Cardiac fibroblast (primary cell): Measurements from ENCODE around the gene NFE2.

Experiments used
- DNase-seq, 2 donors: peaks; one replicate each; pipeline versions ENCODE4 v3.0.0 to v3.0.0-alpha.2; 2010; ENCODE audit warnings: low read depth in 2 of 2
- H3K4me3 ChIP-seq, 2 donors: replicated peaks in 1 of 2; 1 replicate in 1 of 2; 2 replicates in 1 of 2; pipeline ENCODE4 v1.5.1; 2011; ENCODE audit warnings: low read depth in 2 of 2, low read length in 2 of 2, mild to moderate bottlenecking in 2 of 2, moderate library complexity in 1 of 2
- TF ChIP-seq, protein P1 (sequence below): IDR thresholded peaks from one replicate; pipeline ENCODE4 v1.5.1; 2011; ENCODE audit warnings: low read depth, mild to moderate bottlenecking, low read length, inconsistent platforms

Gene NFE2

GRCh38 chr12:54304187-54304810 lies 3.5 kb upstream of the NFE2 start:
- peak; percentile 72 to 75 for DNase-seq
- TF ChIP-seq, protein P1, sequence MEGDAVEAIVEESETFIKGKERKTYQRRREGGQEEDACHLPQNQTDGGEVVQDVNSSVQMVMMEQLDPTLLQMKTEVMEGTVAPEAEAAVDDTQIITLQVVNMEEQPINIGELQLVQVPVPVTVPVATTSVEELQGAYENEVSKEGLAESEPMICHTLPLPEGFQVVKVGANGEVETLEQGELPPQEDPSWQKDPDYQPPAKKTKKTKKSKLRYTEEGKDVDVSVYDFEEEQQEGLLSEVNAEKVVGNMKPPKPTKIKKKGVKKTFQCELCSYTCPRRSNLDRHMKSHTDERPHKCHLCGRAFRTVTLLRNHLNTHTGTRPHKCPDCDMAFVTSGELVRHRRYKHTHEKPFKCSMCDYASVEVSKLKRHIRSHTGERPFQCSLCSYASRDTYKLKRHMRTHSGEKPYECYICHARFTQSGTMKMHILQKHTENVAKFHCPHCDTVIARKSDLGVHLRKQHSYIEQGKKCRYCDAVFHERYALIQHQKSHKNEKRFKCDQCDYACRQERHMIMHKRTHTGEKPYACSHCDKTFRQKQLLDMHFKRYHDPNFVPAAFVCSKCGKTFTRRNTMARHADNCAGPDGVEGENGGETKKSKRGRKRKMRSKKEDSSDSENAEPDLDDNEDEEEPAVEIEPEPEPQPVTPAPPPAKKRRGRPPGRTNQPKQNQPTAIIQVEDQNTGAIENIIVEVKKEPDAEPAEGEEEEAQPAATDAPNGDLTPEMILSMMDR: no peak
- peak overlapping the region in 1 of 2 donors; percentile 5 for H3K4me3 ChIP-seq

GRCh38 chr12:54303640-54304039 lies 2.8 kb upstream of the NFE2 start:
- TF ChIP-seq, protein P1: no peak

DNA sequence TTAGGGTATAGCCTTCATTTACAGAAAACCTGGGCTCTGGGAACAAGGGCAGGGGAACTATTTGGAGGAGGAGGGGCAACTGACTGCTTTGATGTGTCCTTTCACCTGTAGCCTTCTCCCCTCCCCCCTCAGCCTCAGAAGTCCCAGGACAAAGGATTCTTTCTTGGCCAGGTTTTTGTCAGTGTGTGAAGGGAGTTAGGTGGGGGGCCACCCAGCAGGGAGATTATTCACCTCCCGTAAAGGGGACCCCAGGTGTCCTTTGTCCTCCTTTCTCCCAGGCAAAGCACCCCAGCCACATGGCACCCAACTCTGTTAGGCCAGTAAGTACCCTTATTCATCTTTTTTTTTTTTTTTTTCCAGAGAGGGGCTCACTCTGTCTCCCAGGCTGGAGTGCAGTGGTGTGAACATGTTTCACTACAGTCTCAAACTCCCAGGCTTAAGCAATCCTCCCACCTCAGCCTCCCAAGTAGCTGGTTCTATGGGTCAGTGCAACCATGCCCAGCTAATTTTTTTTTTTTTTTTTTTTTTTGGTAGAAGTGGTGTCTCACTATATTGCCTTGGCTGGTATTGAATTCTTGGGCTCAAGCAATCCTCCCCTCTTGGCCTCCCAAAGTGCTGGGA lies 723 bp upstream of the NFE2 start:
- no peak overlapping the region for H3K4me3 ChIP-seq
- no peak for DNase-seq
- TF ChIP-seq, protein P1: no peak

More at GRCh38 chr12:54303640-54304039, 2.8 kb upstream of the NFE2 start:
- no peak overlapping the region for H3K4me3 ChIP-seq
- DNase-seq: no peak

DNA sequence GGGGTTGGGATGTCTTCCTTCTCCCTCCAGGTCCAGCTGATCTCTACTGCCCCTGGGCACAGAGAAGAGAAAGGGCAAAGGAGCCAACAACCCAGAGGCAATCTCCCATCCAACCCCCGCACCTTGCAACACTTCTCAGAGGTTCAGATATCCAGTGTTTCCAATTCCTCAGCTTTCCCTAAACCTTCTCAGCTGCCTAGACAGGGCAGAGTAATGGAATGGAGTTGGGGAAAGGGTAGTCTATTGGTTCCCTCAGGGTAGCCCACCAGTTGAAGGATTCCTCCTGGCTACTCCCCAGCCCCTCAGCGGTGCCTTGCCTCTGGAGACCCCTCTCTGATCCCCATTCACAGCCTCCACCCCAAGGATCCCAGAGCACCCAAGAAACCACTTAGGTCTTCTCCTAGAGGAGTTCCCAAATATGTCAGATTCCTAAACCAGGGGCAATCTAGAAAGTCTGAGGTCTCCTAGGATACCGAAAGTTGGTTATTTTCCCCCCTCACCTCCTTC lies 537 bp downstream of the NFE2 start:
- peak overlapping the region; percentile 16 to 32 for H3K4me3 ChIP-seq
- TF ChIP-seq, protein P1: no peak

GRCh38 chr12:54299515-54300224 lies 1.1 kb downstream of the NFE2 start:
- no peak overlapping the region for H3K4me3 ChIP-seq
- DNase-seq: peak in 1 of 2 donors; percentile 70
- TF ChIP-seq, protein P1: no peak

More for the DNA sequence above, 537 bp downstream of the NFE2 start:
- DNase-seq: no peak

DNA sequence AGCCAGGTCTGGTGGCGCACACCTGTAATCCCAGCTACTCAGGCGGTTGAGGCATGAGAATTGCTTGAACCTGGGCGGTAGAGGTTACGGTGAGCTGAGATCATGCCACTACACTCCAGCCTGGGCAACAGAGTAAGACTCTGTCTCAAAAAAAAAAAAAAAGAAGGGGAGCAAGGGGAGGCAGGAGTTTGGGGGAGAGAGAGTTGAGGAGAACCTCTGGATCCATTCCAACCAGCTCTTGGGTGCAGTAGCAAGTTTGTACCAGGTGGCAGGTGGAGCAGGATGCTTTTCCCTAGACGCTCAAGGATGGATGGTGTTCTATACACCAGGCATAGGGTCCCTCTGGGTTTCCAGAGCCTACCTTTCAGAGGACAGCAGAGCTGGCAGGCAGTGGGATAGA lies 1.9 kb downstream of the NFE2 start:
- TF ChIP-seq, protein P1: no peak
- DNase-seq: no peak
- no peak overlapping the region for H3K4me3 ChIP-seq
